Upper lobe of left lung (tissue), 4 donors: ENCODE data around the gene RGS7.
"Not testable (repeated sequence)": the region's sequence is repeated elsewhere in the genome, so short reads cannot be mapped to it uniquely, and the experiment has no call there.

Experiments
- CTCF ChIP-seq, 6 experiments: fragments of 450-650 bp in 4 of 6; fragments of 200-600 bp in 2 of 6; sonication (generic) in 2 of 6; IDR thresholded peaks; one replicate each; pipeline ENCODE4 v1.5.1; 2016 to 2019; ENCODE audit warnings: antibody characterized with exemption in 6 of 6
- EP300 ChIP-seq, 4 donors: sonication (generic); formaldehyde crosslinking; IDR thresholded peaks; one replicate each; pipeline ENCODE4 v1.5.1; 2017; ENCODE audit warnings: antibody characterized with exemption in 4 of 4, control low read depth in 2 of 4

GRCh38 chr1:241088075-241088474 is 268.9 kb downstream of the RGS7 start:
- not testable (repeated sequence) for TF ChIP-seq CTCF, EP300 (IDR thresholded peaks at IDR 0.05)
